B cell (primary cell): ENCODE results near the gene HLA-G. TPM values are rescaled to one million over a fixed set of nuclear protein-coding genes. Genes with fewer than 3 reads are reported as not detected.

Experiments used
- ATAC-seq: fragments of 200-7000 bp; cut with Tn5 transposase; one replicate; pipeline ENCODE4 v1.10.0; 2021; ENCODE audit warnings: low read depth, mild to moderate bottlenecking, moderate number of reproducible peaks, moderate library complexity
- CTCF ChIA-PET: fragments of 350-600 bp; sonication (Branson Sonifier 250); formaldehyde crosslinking; loops from one replicate; lab custom pipeline; 2021; ENCODE audit warnings: antibody characterized with exemption, inconsistent platforms; lab: Charles Lee
- POLR2A ChIA-PET: fragments of 350-600 bp; sonication (Branson Sonifier 250); formaldehyde crosslinking; loops from one replicate; lab custom pipeline; 2021; ENCODE audit warnings: antibody characterized with exemption; lab: Charles Lee
- DNase-seq: peaks from one replicate; pipeline ENCODE4 v3.0.0; 2013
- H2AFZ ChIP-seq: 2 replicates; pipeline ENCODE4 v1.6.1; 2012; ENCODE audit warnings: mild to moderate bottlenecking, low read depth, low read length; ENCODE audit not compliant: insufficient read depth, poor library complexity, severe bottlenecking
- H3K27ac ChIP-seq, 2 donors: 1 replicate in 1 of 2; 2 replicates in 1 of 2; pipeline ENCODE4 v1.5.1; 2012 to 2013; ENCODE audit warnings: low read length in 2 of 2, mild to moderate bottlenecking in 2 of 2, moderate library complexity in 1 of 2
- H3K27me3 ChIP-seq, 4 experiments: fragments of 200-600 bp in 1 of 4; sonication (generic) in 1 of 4; replicated peaks in 1 of 4; 1 replicate in 2 of 4; 2 replicates in 2 of 4; pipeline versions ENCODE4 v1.6.1 to v1.7.0; 2013 to 2016; ENCODE audit warnings: low read length in 3 of 4, mild to moderate bottlenecking in 2 of 4, mixed read lengths in 1 of 4, moderate library complexity in 1 of 4; ENCODE audit not compliant: insufficient read depth in 4 of 4, control insufficient read depth in 3 of 4; ENCODE audit errors: control extremely low read depth in 1 of 4
- H3K36me3 ChIP-seq, 2 experiments: replicated peaks in 1 of 2; 1 replicate in 1 of 2; 2 replicates in 1 of 2; pipeline versions ENCODE4 v1.6.1 to v1.7.1; 2013; ENCODE audit warnings: low read length in 1 of 2; ENCODE audit not compliant: insufficient read depth in 2 of 2, control insufficient read depth in 1 of 2; ENCODE audit errors: control extremely low read depth in 1 of 2, extremely low read depth in 1 of 2
- H3K4me1 ChIP-seq, 2 donors: fragments of 200-600 bp in 1 of 2; sonication (generic) in 1 of 2; 1 replicate in 1 of 2; 2 replicates in 1 of 2; pipeline versions ENCODE4 v1.5.1 to v1.6.1; 2013 to 2017; ENCODE audit warnings: low read length in 2 of 2; ENCODE audit not compliant: control insufficient read depth in 2 of 2, insufficient read depth in 2 of 2
- H3K4me2 ChIP-seq: replicated peaks from 2 replicates; pipeline ENCODE3; 2012; ENCODE audit warnings: mild to moderate bottlenecking, low read depth, low read length; ENCODE audit not compliant: poor library complexity, severe bottlenecking
- H3K4me3 ChIP-seq, 5 experiments: fragments of 200-600 bp in 1 of 5; sonication (generic) in 1 of 5; 1 replicate in 3 of 5; 2 replicates in 2 of 5; pipeline versions ENCODE4 v1.5.1 to v1.7.0; 2011 to 2016; ENCODE audit warnings: low read length in 4 of 5, mild to moderate bottlenecking in 4 of 5, low read depth in 2 of 5, control low read depth in 1 of 5, moderate library complexity in 1 of 5; ENCODE audit not compliant: insufficient read depth in 1 of 5; ENCODE audit errors: control extremely low read depth in 1 of 5, extremely low read depth in 1 of 5
- H3K79me2 ChIP-seq: fragments of 200-600 bp; sonication (generic); one replicate; pipeline ENCODE4 v1.6.0; 2016; ENCODE audit warnings: low read length; ENCODE audit not compliant: control insufficient read depth, insufficient read depth
- H3K9ac ChIP-seq: fragments of 200-600 bp; sonication (generic); 2 replicates; pipeline ENCODE4 v1.6.1; 2017; ENCODE audit warnings: mild to moderate bottlenecking, low read length, moderate library complexity
- H3K9me3 ChIP-seq, 3 donors: one replicate each; pipeline versions ENCODE4 v1.6.1 to v1.7.1; 2013; ENCODE audit warnings: low read length in 2 of 3; ENCODE audit not compliant: control insufficient read depth in 2 of 3, insufficient read depth in 1 of 3; ENCODE audit errors: control extremely low read depth in 1 of 3
- H4K20me1 ChIP-seq: 2 replicates; pipeline ENCODE4 v1.6.0; 2012; ENCODE audit warnings: mild to moderate bottlenecking, low read length; ENCODE audit not compliant: insufficient read depth, control insufficient read depth, poor library complexity, severe bottlenecking
- H3K27ac Mint-ChIP-seq: one replicate; pipeline ENCODE4 v1.8.0; 2021; ENCODE audit warnings: mixed read lengths
- H3K27me3 Mint-ChIP-seq: one replicate; pipeline ENCODE4 v1.8.0; 2021; ENCODE audit warnings: mixed read lengths
- H3K4me1 Mint-ChIP-seq: one replicate; pipeline ENCODE4 v1.8.0; 2021; ENCODE audit warnings: mixed read lengths
- H3K4me3 Mint-ChIP-seq: one replicate; pipeline ENCODE4 v1.8.0; 2021; ENCODE audit warnings: mixed read lengths
- H3K9me3 Mint-ChIP-seq: one replicate; pipeline ENCODE4 v1.8.0; 2022; ENCODE audit warnings: mixed read lengths; ENCODE audit not compliant: insufficient read depth
- CTCF ChIP-seq: fragments of 200-600 bp; IDR thresholded peaks from one replicate; pipeline ENCODE4 v1.8.0; 2022; ENCODE audit warnings: antibody characterized with exemption, mild to moderate bottlenecking
- EZH2 ChIP-seq: IDR thresholded peaks from 2 replicates; pipeline ENCODE4 v1.6.1; 2012; ENCODE audit warnings: borderline replicate concordance, low read depth, mild to moderate bottlenecking, moderate library complexity, low read length; ENCODE audit not compliant: insufficient read depth, poor library complexity, severe bottlenecking
- WGBS: methylation state at CpG from one replicate; pipeline ENCODE4 v1.1.5; 2013; ENCODE audit warnings: missing lambda C conversion rate; ENCODE audit not compliant: insufficient coverage; 5-methylcytosine and 5-hydroxymethylcytosine counted together
- intact Hi-C: fragments of 100-400 bp; cut with micrococcal nuclease; formaldehyde crosslinking; loops from one replicate; pipeline ENCODE4 v1.10.0; 2022
- polyA plus RNA-seq: library from polyadenylated mRNA; depleted of rRNA; stranded (reverse); fragments of >200 nt; gene quantifications from 2 replicates; pipeline ENCODE4 v1.2.3, GENCODE V29; 2012
- total RNA-seq, 2 donors: library from RNA; stranded (reverse); fragments of 120-200 nt in 1 of 2; gene quantifications; 1 replicate in 1 of 2; 2 replicates in 1 of 2; pipeline versions ENCODE4 v1.2.3 to v1.2.4, GENCODE V29; 2013 to 2022

Gene HLA-G
- total and polyA plus RNA-seq, 2 donors (not counting 1 experiment from before 2014, with no cell fraction given) = 1.2 to 8.8 TPM

- Mint-ChIP-seq H3K9me3 (no peaks in the 10 kb centered on the region), H3K27ac (no peak overlapping the region), H3K4me3 (no peak overlapping the region), H3K4me1 (peaks cover 10% of the 10 kb centered on the region), H3K27me3 (peaks cover 57% of the 10 kb centered on the region)
- WGBS = 100% methylated on average over 1 of the region's 2 CpGs
- ChIA-PET POLR2A (no interaction called here), CTCF (interaction anchor here (0.8 kb wide), 1 partner anchor 9 kb away, joined by 3 read pairs; no protein-coding TSS in a partner anchor)
- H2AFZ ChIP-seq = no peak overlapping the region
- TF ChIP-seq CTCF = no peak
- TF ChIP-seq EZH2 = no peak
- H3K79me2 ChIP-seq = no peaks in the 10 kb centered on the region
- no peak overlapping the region for H3K27ac ChIP-seq
- no peaks in the 10 kb centered on the region for H4K20me1 ChIP-seq
- H3K4me2 ChIP-seq = no peak overlapping the region
- peaks cover 0 to 9% (median 0%) of the 10 kb centered on the region in 3 donors for H3K9me3 ChIP-seq
- peaks cover 15 to 16% of the 10 kb centered on the region in 2 donors for H3K4me1 ChIP-seq
- no peak for ATAC-seq
- H3K36me3 ChIP-seq = no peaks in the 10 kb centered on the region
- intact Hi-C loops = no loop called here
- H3K9ac ChIP-seq = no peak overlapping the region
- H3K27me3 ChIP-seq = peaks cover 0 to 44% (median 14%) of the 10 kb centered on the region in 4 experiments
- no peak for DNase-seq
- H3K4me3 ChIP-seq = no peak overlapping the region
These were observed 1.8 kb upstream of the HLA-G start for GRCh38 chr6:29825848-29826247.

- peaks cover 0 to 9% (median 0%) of the 10 kb centered on the region in 3 donors for H3K9me3 ChIP-seq
- peaks cover 15 to 16% of the 10 kb centered on the region in 2 donors for H3K4me1 ChIP-seq
- no peak overlapping the region for H3K4me3 Mint-ChIP-seq
- H3K4me3 ChIP-seq = no peak overlapping the region
- TF ChIP-seq CTCF = no peak
- no peak for TF ChIP-seq EZH2
- no peak overlapping the region for H3K27ac Mint-ChIP-seq
- H3K27me3 Mint-ChIP-seq = peaks cover 58% of the 10 kb centered on the region
- no peak overlapping the region for H2AFZ ChIP-seq
- CTCF ChIA-PET = interaction anchor here (0.8 kb wide), 1 partner anchor 8 kb away, joined by 3 read pairs; no protein-coding TSS in a partner anchor
- H4K20me1 ChIP-seq = no peaks in the 10 kb centered on the region
- no peaks in the 10 kb centered on the region for H3K36me3 ChIP-seq
- H3K27me3 ChIP-seq = peaks cover 0 to 48% (median 14%) of the 10 kb centered on the region in 4 experiments
- peaks cover 10% of the 10 kb centered on the region for H3K4me1 Mint-ChIP-seq
- H3K4me2 ChIP-seq = no peak overlapping the region
- intact Hi-C loops = no loop called here
- H3K79me2 ChIP-seq = no peaks in the 10 kb centered on the region
- no peak overlapping the region for H3K9ac ChIP-seq
- no peak for DNase-seq
- no peak for ATAC-seq
- no peak overlapping the region for H3K27ac ChIP-seq
- no peaks in the 10 kb centered on the region for H3K9me3 Mint-ChIP-seq
- POLR2A ChIA-PET = no interaction called here
- WGBS = no CpG with 5 or more reads among the region's 1 CpG
These were observed 1.4 kb upstream of the HLA-G start for GRCh38 chr6:29826271-29826670.
